ENCODE results near the gene CCDC117.
A peak's percentile ranks its signal among the peaks of the same experiment; 100 is the strongest.
"Not testable (repeated sequence)": the region's sequence is repeated elsewhere in the genome, so short reads cannot be mapped to it uniquely, and the experiment has no call there.

CCDC117 gene, protein sequence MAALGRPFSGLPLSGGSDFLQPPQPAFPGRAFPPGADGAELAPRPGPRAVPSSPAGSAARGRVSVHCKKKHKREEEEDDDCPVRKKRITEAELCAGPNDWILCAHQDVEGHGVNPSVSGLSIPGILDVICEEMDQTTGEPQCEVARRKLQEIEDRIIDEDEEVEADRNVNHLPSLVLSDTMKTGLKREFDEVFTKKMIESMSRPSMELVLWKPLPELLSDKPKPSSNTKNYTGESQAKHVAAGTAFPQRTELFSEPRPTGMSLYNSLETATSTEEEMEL

GRCh38 chr22:28772633-28773460, at the start of gene CCDC117:
Gene CCDC117 (plus strand): TSS chr22:28772695. CDS start chr22:28772850, 155 bp downstream.
- peak; percentile 89 to 91 for DNase-seq (ENCODE audit: low read depth in 2 of 2)

GRCh38 chr22:28728002-28728401, 44.5 kb upstream of the CCDC117 start:
- DNase-seq (ENCODE audit: low read depth in 2 of 2): no peak

GRCh38 chr22:28728621-28729313, 43.7 kb upstream of the CCDC117 start:
- DNase-seq (ENCODE audit: low read depth in 2 of 2): no peak

DNA sequence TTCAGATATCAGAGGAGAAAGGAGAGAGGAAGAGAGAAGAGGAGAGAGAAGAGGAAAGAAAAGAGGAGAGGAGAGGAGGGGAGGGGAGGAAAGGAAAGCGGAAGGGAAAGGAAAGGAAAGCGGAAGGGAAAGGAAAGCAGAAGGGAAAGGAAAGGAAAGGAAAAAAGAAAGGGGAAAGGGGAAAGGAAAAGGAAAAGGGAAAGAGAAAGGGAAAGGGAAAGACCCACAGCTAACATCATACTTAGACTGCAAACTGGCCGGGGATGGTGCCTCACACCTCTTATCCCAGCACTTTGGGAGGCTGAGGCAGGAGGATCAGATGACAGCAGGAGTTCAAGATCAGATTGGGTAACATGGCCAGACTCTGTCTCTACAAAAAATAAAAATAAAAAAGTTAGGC, 42.3 kb upstream of the CCDC117 start:
- no peak for DNase-seq (ENCODE audit: low read depth in 2 of 2)

DNA sequence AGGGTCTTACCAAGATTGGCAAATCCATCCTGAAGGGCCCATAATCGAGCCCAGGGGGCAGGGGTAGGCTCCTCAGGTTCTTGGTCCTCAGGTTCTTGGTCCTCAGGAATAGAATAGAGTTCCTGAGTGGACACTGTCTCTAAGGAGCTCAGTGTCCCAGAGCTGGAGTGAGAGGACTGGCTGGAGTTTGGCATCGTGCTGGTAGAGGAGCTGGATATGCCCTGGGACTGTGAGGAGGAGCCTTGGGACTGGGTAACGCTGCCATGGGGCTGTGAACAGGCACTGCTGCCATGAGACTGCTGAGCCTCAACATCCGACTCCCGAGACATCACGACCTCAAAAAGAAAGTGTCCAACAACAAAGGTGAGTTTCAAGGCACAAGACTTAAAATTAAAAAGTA, 38.1 kb upstream of the CCDC117 start:
- no peak for DNase-seq (ENCODE audit: low read depth in 2 of 2)

- no peak for DNase-seq (ENCODE audit: low read depth in 2 of 2)
These were observed 36.0 kb upstream of the CCDC117 start for GRCh38 chr22:28736301-28737155.

DNA sequence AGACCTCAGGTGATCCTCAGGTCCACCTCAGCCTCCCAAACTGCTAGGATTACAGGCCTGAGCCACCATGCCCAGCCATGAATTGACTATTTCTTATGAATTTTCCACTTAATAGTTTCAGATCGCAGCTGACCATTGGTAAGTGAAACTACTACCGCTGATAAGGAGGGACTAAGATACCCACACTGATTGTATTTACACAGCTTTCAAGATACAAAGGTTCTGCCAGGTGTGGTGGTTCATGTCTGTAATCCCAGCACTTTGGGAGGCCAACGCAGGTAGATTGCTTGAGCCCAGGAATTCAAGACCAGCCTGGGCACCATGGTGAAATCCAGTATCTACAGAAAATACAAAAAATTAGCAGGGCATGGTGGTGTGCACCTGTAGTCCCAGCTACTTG, 34.8 kb upstream of the CCDC117 start:
- DNase-seq (ENCODE audit: low read depth in 2 of 2): no peak

GRCh38 chr22:28738876-28739275, 33.6 kb upstream of the CCDC117 start:
- not testable (repeated sequence) for DNase-seq (ENCODE audit: low read depth in 2 of 2)

DNA sequence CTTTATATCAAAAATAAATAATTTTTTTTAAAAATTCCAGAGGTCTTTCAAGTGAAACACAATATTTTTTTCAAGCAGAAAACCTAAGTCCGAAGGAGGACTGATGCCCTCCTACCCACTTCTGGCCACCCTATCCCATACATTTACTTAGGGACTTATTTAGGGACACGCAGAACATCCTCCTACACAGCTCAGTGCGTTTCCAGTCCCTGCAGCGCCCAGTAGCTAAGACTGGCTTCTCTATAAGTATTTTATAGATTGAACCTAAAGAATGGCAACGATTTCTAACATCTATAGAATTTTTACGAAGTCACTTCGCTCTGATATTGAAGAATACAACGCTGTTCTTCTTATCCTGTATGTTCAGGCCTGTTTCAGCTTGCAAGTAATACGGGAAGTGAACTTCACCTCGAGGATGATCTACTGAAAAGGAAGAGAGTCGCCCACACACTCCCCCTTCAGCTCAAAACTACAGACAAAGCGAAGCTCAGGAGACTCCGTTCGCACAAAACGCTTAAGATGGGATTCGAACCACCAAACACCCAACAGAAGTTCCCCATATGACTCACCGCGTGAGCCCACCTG, 31.2 kb upstream of the CCDC117 start:
- DNase-seq (ENCODE audit: low read depth in 2 of 2): no peak

DNA sequence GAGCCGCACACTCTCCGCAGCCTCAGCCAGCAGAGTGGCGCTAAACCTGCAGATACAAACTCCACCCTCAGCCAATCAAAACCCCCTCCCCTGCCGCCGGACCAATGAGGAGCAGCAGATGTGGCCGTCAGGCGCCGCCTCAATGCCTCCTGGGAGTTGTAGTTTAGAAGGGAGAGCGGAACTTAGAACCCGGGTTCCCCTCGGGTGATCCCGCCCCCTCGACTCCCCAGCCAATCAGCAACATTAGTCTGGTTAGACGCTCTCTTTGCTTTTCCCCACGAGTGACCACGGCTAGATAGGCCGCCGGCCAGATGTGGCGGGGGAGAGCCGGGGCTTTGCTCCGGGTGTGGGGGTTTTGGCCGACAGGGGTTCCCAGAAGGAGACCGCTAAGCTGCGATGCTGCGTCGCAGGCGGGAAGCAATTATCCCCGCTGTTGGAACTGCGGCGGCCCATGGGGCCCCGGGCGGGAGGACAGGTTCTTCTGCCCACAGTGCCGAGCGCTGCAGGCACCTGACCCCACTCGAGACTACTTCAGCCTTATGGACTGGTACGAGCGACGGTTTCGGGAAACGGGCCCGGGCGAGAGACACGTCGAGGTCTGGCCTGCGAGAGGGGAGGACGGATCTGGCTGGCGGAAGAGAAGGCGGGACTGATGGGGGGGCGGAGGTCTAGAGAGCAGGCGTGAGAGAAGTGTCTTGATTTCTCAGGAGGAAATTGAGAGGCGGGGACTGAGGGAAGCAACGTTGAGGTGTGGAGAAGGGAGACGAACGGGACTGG, 30.5 kb upstream of the CCDC117 start, which contains the start of the genes CHEK2 and HSCB:
CHEK2 (minus strand) TSS at position 36 of the 777 bp plus-strand sequence. CDS start 7,099 bp downstream, outside the sequence.
HSCB (plus strand) TSS at position 255 of the 777 bp plus-strand sequence; CDS start at position 312, 57 bp downstream.
- peak; percentile 91 to 97 for DNase-seq (ENCODE audit: low read depth in 2 of 2)

GRCh38 chr22:28742562-28742962, 29.9 kb upstream of the CCDC117 start:
- no peak for DNase-seq (ENCODE audit: low read depth in 2 of 2)

- no peak for DNase-seq (ENCODE audit: low read depth in 2 of 2)
These were observed 28.6 kb upstream of the CCDC117 start for GRCh38 chr22:28743852-28744251.

GRCh38 chr22:28750471-28750881, 22.0 kb upstream of the CCDC117 start:
- no peak for DNase-seq (ENCODE audit: low read depth in 2 of 2)

DNA sequence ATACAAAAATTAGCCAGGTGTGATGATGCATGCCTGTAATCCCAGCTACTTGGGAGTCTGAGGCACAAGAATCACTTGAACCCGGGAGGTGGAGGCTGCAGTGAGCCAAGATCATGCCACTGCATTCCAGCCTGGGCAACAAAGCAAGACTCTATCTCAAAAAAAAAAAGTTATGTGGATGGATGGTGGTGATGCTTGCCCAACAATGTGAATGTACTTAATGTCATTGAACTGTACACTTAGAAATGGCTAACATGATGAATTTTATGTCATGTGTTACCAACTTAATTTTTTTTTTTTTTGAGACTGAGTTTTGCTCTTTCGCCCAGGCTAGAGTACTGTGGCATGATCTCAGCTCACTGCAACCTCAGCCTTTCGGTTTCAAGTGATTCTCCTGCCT, 18.0 kb upstream of the CCDC117 start:
- DNase-seq (ENCODE audit: low read depth in 2 of 2): not testable (repeated sequence)

DNA sequence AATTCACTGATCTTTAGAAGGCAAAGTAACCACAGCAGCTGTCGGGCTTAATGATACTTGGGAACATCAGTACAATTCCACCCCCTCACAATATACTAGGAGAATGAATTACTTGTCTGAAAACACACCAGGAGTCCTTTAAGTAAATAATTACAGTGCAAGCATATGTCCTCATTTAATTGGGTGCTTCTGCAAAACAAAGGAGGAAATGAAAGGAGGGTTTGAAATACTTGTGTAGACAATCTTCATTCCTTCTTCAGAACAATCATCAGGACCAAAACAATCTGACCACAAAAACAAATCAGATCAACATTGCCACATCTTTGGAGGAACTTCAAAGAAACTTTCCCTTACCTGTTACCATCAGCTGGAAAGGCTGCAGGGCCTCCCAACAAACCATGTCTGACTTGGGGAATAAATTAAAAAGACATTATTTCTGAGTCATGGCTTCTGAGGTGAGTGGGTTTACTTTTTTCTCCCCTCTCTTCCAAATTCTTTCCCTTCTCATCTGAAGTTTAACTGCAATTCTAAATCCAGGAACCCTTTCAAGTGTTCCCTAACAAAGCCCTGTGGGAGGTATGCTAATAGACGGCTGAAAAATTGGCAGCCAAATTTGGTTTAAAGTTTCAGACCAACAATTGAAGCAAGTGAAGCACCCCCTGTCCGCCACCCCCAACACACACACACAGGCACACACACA, 12.5 kb upstream of the CCDC117 start:
- DNase-seq (ENCODE audit: low read depth in 2 of 2): no peak

- DNase-seq (ENCODE audit: low read depth in 2 of 2): no peak
These were observed 11.1 kb upstream of the CCDC117 start for GRCh38 chr22:28761449-28761755.

DNA sequence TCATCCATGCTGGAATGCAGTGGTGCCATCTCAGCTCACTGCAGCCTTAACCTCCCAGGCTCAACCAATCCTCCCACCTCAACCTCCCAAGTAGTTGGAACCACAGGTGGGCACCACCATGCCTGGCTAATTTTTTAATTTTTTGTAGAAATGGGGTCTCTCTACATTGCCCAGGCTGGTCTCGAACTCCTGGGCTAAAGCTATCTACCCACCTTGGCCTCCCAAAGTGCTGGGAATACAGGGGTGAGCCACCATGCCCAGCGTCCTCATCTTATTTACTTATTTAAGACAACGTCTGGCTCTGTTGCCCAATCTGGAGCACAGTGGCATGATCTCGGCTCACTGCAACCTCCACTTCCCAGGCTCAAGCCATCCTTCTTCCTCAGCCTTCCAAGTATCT, 10.5 kb upstream of the CCDC117 start:
- not testable (repeated sequence) for DNase-seq (ENCODE audit: low read depth in 2 of 2)

DNA sequence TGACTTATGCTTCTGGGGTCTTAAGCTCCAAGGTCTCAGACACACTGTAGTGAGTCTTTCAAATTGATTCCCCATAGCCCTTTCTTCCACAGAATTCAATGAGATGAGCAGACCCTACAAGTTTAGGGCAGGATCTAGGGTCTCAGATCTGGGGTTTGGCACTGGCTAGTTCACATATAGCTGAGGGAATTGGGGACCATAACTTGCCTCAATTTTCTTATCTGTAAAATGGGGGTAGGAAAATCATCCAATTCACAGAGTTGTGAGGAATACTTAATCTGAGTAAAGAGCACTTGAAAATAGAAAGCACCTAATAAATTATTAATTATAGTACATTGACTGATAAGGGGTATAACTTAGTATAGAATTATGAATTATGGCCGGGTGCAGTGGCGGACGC, 5.9 kb upstream of the CCDC117 start:
- DNase-seq (ENCODE audit: low read depth in 2 of 2): no peak

DNA sequence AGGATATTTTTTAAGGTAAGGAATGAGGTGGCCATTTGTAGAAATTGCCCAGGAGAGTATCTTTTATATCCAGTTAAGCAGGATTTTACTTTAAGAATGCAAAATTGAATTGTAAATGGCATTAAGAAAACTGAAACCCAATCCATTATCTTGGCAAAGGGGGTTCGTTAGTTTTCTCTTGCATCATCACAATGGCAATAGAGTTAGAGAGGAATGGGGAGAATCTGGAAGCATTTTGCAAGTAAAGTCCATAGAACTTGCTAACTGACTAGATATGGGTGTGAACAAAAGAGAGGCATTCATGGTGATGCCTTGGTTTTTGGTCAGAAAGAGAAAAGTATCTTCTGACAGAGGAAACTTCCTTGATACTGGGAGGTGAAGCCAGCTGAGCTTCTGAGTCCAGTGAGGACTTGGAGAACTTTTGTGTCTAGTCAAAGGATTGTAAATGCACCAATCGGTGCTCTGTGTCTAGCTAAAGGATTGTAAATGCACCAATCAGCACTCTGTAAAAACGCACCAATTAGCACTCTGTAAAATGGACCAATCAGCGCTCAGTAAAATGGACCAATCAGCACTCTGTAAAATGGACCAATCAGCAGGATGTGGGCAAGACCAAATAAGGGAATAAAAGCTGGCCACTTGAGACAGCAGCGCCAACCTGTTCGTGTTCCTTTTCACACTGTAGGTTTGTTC, 3.6 kb upstream of the CCDC117 start:
- no peak for DNase-seq (ENCODE audit: low read depth in 2 of 2)
